CD4-positive, alpha-beta T cell (primary cell): ENCODE data around the gene FBN2. TPM values are rescaled to one million over a fixed set of nuclear protein-coding genes. Genes with fewer than 3 reads are reported as not detected.
"Not testable (repeated sequence)": the region's sequence is repeated elsewhere in the genome, so short reads cannot be mapped to it uniquely, and the experiment has no call there.

Experiments
- ATAC-seq: fragments of 200-7000 bp; cut with Tn5 transposase; one replicate; pipeline ENCODE4 v1.10.0; 2022; ENCODE audit warnings: mild to moderate bottlenecking; ENCODE audit not compliant: poor library complexity
- CTCF ChIA-PET: fragments of 350-600 bp; sonication (Branson Sonifier 250); formaldehyde crosslinking; loops from one replicate; lab custom pipeline; 2021; ENCODE audit warnings: antibody characterized with exemption, inconsistent platforms; lab: Charles Lee
- POLR2A ChIA-PET: fragments of 350-600 bp; sonication (Branson Sonifier 250); formaldehyde crosslinking; loops from one replicate; lab custom pipeline; 2021; ENCODE audit warnings: antibody characterized with exemption, inconsistent platforms; lab: Charles Lee
- DNase-seq, 14 experiments: peaks; one replicate each; pipeline ENCODE4 v3.0.0-alpha.2; 2013 to 2020; ENCODE audit warnings: mixed read lengths in 2 of 14
- H3K27ac ChIP-seq, 2 donors: one replicate each; pipeline versions ENCODE4 v1.5.1 to v1.7.0; 2013; ENCODE audit warnings: low read length in 2 of 2, low read depth in 1 of 2, mild to moderate bottlenecking in 1 of 2
- H3K27me3 ChIP-seq, 2 experiments: 1 replicate in 1 of 2; 2 replicates in 1 of 2; pipeline versions ENCODE4 v1.6.1 to v1.7.0; 2013; ENCODE audit warnings: low read length in 2 of 2, control low read depth in 1 of 2, mild to moderate bottlenecking in 1 of 2, moderate library complexity in 1 of 2; ENCODE audit not compliant: insufficient read depth in 2 of 2, control insufficient read depth in 1 of 2
- H3K36me3 ChIP-seq: one replicate; pipeline ENCODE4 v1.6.1; 2013; ENCODE audit warnings: low read length, control low read depth; ENCODE audit not compliant: insufficient read depth
- H3K4me1 ChIP-seq: one replicate; pipeline ENCODE4 v1.6.1; 2013; ENCODE audit warnings: low read length, control low read depth; ENCODE audit not compliant: insufficient read depth
- H3K4me3 ChIP-seq: one replicate; pipeline ENCODE4 v1.5.1; 2013; ENCODE audit warnings: mild to moderate bottlenecking, low read length, moderate library complexity
- H3K9me3 ChIP-seq, 2 experiments: 1 replicate in 1 of 2; 2 replicates in 1 of 2; pipeline versions ENCODE4 v1.6.1 to v1.7.0; 2013; ENCODE audit warnings: low read length in 2 of 2, mild to moderate bottlenecking in 2 of 2, control low read depth in 1 of 2, moderate library complexity in 1 of 2; ENCODE audit not compliant: control insufficient read depth in 1 of 2, insufficient read depth in 1 of 2
- H3K27ac Mint-ChIP-seq: one replicate; pipeline ENCODE4 v1.8.0; 2020; ENCODE audit warnings: mixed read lengths
- H3K27me3 Mint-ChIP-seq: one replicate; pipeline ENCODE4 v1.8.0; 2021; ENCODE audit warnings: mixed read lengths
- H3K36me3 Mint-ChIP-seq: one replicate; pipeline ENCODE4 v1.8.0; 2021; ENCODE audit warnings: low read depth, mixed read lengths
- H3K4me1 Mint-ChIP-seq: one replicate; pipeline ENCODE4 v1.8.0; 2021; ENCODE audit warnings: low read depth, mixed read lengths
- H3K4me3 Mint-ChIP-seq: one replicate; pipeline ENCODE4 v1.8.0; 2020; ENCODE audit warnings: mild to moderate bottlenecking, mixed read lengths
- H3K9me3 Mint-ChIP-seq: one replicate; pipeline ENCODE4 v1.8.0; 2020; ENCODE audit warnings: mixed read lengths
- intact Hi-C, 2 experiments: fragments of 100-400 bp; cut with DNase I in 1 of 2; cut with micrococcal nuclease in 1 of 2; formaldehyde crosslinking; loops; one replicate each; pipeline versions ENCODE4 v1.15.1 to v1.9.0; 2023 to 2025; cut with DNase I, micrococcal nuclease
- total RNA-seq, 174 experiments: library from RNA in 2 of 174; stranded (reverse) in 2 of 174; gene quantifications; one replicate each; pipeline ENCODE4 v1.2.3 and lab custom pipeline; 2021 to 2026
- TF ChIP-seq, protein P1 (sequence below): fragments of 200-600 bp; IDR thresholded peaks from one replicate; pipeline ENCODE4 v1.8.0; 2022; ENCODE audit warnings: antibody characterized with exemption, mild to moderate bottlenecking

FBN2 gene
- total RNA-seq, 2 experiments from 2014 or later = 0.06 TPM; not detected in 1

DNA sequence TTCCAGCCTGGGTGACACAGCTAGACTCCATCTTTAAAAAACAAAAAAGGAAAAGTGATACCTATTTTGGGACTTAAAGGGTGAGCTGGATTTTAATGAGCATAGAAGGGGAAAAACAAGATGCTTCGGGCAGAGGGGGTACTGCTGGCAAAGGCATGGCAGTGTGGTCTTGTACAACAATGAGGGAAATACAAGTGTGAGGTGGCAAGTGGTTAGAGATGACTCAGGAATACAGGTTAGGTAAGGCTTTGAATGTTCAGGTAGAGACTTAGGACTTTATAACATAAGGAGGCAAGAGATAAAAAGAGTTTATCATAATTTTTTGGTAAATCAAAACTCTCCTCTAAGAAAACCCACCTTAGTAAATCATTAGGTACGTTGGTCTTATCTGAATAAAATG is 132.9 kb downstream of the FBN2 start:
- intact Hi-C loops = no loop called here
- no peaks in the 10 kb centered on the region for H3K27me3 Mint-ChIP-seq
- ChIA-PET CTCF (no interaction called here), POLR2A (no interaction called here)
- no peaks in the 10 kb centered on the region for H3K4me1 Mint-ChIP-seq
- Histone ChIP-seq H3K4me3 (no peak overlapping the region), H3K27ac (no peak overlapping the region), H3K27me3 (no peaks in the 10 kb centered on the region), H3K4me1 (no peaks in the 10 kb centered on the region), H3K9me3 (no peaks in the 10 kb centered on the region), H3K36me3 (no peaks in the 10 kb centered on the region)
- H3K27ac Mint-ChIP-seq = no peak overlapping the region
- DNase-seq = no peak
- no peak for ATAC-seq
- no peaks in the 10 kb centered on the region for H3K36me3 Mint-ChIP-seq
- H3K4me3 Mint-ChIP-seq = no peak overlapping the region
- H3K9me3 Mint-ChIP-seq = no peaks in the 10 kb centered on the region
- TF ChIP-seq, protein P1, sequence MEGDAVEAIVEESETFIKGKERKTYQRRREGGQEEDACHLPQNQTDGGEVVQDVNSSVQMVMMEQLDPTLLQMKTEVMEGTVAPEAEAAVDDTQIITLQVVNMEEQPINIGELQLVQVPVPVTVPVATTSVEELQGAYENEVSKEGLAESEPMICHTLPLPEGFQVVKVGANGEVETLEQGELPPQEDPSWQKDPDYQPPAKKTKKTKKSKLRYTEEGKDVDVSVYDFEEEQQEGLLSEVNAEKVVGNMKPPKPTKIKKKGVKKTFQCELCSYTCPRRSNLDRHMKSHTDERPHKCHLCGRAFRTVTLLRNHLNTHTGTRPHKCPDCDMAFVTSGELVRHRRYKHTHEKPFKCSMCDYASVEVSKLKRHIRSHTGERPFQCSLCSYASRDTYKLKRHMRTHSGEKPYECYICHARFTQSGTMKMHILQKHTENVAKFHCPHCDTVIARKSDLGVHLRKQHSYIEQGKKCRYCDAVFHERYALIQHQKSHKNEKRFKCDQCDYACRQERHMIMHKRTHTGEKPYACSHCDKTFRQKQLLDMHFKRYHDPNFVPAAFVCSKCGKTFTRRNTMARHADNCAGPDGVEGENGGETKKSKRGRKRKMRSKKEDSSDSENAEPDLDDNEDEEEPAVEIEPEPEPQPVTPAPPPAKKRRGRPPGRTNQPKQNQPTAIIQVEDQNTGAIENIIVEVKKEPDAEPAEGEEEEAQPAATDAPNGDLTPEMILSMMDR = no peak

- no peak for ATAC-seq
Observed at GRCh38 chr5:128403333-128403732, 134.7 kb downstream of the FBN2 start.

GRCh38 chr5:128402506-128402905 is 135.5 kb downstream of the FBN2 start:
- Mint-ChIP-seq H3K27ac (no peak overlapping the region), H3K9me3 (peaks cover 2% of the 10 kb centered on the region), H3K4me1 (no peaks in the 10 kb centered on the region), H3K36me3 (no peaks in the 10 kb centered on the region), H3K27me3 (no peaks in the 10 kb centered on the region), H3K4me3 (no peak overlapping the region)
- H3K27ac ChIP-seq = no peak overlapping the region
- no peaks in the 10 kb centered on the region for H3K27me3 ChIP-seq
- no peak for ATAC-seq
- no peak overlapping the region for H3K4me3 ChIP-seq
- H3K4me1 ChIP-seq = no peaks in the 10 kb centered on the region
- no peaks in the 10 kb centered on the region for H3K36me3 ChIP-seq
- no peaks in the 10 kb centered on the region for H3K9me3 ChIP-seq
- intact Hi-C loops = no loop called here
- ChIA-PET POLR2A (no interaction called here), CTCF (no interaction called here)
- TF ChIP-seq, protein P1 = no peak
- DNase-seq = no peak

More at GRCh38 chr5:128403333-128403732, 134.7 kb downstream of the FBN2 start:
- no peak for DNase-seq
- Mint-ChIP-seq H3K27me3 (no peaks in the 10 kb centered on the region), H3K27ac (no peak overlapping the region), H3K9me3 (peaks cover 2% of the 10 kb centered on the region), H3K4me3 (no peak overlapping the region), H3K4me1 (no peaks in the 10 kb centered on the region), H3K36me3 (no peaks in the 10 kb centered on the region)
- no peak overlapping the region for H3K4me3 ChIP-seq
- no peaks in the 10 kb centered on the region for H3K9me3 ChIP-seq
- no peaks in the 10 kb centered on the region for H3K4me1 ChIP-seq
- H3K36me3 ChIP-seq = no peaks in the 10 kb centered on the region
- no peak overlapping the region for H3K27ac ChIP-seq
- intact Hi-C loops = no loop called here
- ChIA-PET CTCF (no interaction called here), POLR2A (no interaction called here)
- H3K27me3 ChIP-seq = no peaks in the 10 kb centered on the region
- TF ChIP-seq, protein P1 = no peak

GRCh38 chr5:128400766-128401165 is 137.3 kb downstream of the FBN2 start:
- intact Hi-C loops, POLR2A ChIA-PET, H3K4me1 ChIP-seq, H3K9me3 Mint-ChIP-seq, CTCF ChIA-PET, H3K4me1 Mint-ChIP-seq, H3K4me3 ChIP-seq, DNase-seq, H3K27me3 ChIP-seq, ATAC-seq, H3K36me3 ChIP-seq, H3K36me3 Mint-ChIP-seq, H3K9me3 ChIP-seq, H3K4me3 Mint-ChIP-seq, H3K27me3 Mint-ChIP-seq, H3K27ac ChIP-seq, H3K27ac Mint-ChIP-seq: not testable (repeated sequence)
